Spleen (tissue), 7 donors: ENCODE measurements around the gene ATXN7L1.

Experiments
- CTCF ChIP-seq, 11 experiments: fragments of 200-600 bp in 7 of 11; fragments of 450-650 bp in 4 of 11; sonication (generic) in 4 of 11; IDR thresholded peaks in 8 of 11; conservative IDR thresholded peaks in 3 of 11; 1 replicate in 7 of 11; 2 replicates in 4 of 11; pipeline versions ENCODE4 v1.4.0 to v1.8.0; 2016 to 2021; ENCODE audit warnings: antibody characterized with exemption in 11 of 11, inconsistent platforms in 4 of 11, mild to moderate bottlenecking in 1 of 11
- POLR2A ChIP-seq, 3 donors: fragments of 450-650 bp; IDR thresholded peaks; one replicate each; pipeline ENCODE4 v1.5.1; 2017; ENCODE audit warnings: antibody characterized with exemption in 3 of 3, mild to moderate bottlenecking in 1 of 3
- donor health status: DM: no; HTN: no; CAD: no; lungs with moderate emphysema.
- donor health status: DM: no; HTN: no; CAD: no.
- donor health status: DM: no; HTN: no; CAD: no.

DNA sequence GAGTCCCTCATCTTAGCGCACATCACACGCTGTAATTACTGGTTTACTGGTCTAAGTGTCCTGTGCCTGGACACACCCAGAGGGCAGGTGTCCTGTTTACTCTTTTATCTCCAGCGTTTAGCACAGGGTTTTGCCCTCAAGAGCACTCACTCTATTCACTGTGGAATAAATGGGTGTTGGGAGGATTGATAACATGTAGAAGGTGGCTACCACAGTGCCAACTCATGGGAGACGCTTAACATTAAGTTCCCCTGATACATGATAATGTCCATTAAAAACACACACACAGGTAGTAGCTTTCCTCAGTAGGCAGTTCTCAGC is 199.0 kb downstream of the ATXN7L1 start:
- TF ChIP-seq CTCF (IDR thresholded peaks at IDR 0.05 in 8 of 11, conservative IDR thresholded peaks at IDR 0.05 in 3 of 11) (no peak), POLR2A (IDR thresholded peaks at IDR 0.05) (no peak)
